Mesendoderm (in vitro differentiated cells): ENCODE measurements around the gene TGFB2.
A peak's percentile ranks its signal among the peaks of the same experiment; 100 is the strongest.

ENCODE experiments used
- DNase-seq: peaks from one replicate; pipeline ENCODE4 v3.0.0; 2013
- H2AK5ac ChIP-seq: 2 replicates; pipeline ENCODE4 v1.6.1; 2013; ENCODE audit warnings: low read length, inconsistent platforms
- H2BK120ac ChIP-seq: 2 replicates; pipeline ENCODE4 v1.6.1; 2013; ENCODE audit warnings: low read depth, mild to moderate bottlenecking, low read length, moderate library complexity, mixed read lengths
- H2BK15ac ChIP-seq: replicated peaks from 2 replicates; pipeline ENCODE4 v1.6.1; 2013; ENCODE audit warnings: low read depth, mild to moderate bottlenecking, moderate library complexity
- H2BK5ac ChIP-seq: 2 replicates; pipeline ENCODE4 v1.6.1; 2013; ENCODE audit warnings: low read length, inconsistent platforms
- H3K18ac ChIP-seq: 2 replicates; pipeline ENCODE4 v1.6.1; 2013; ENCODE audit warnings: mild to moderate bottlenecking, low read length, mixed read lengths
- H3K23ac ChIP-seq: one replicate; pipeline ENCODE4 v1.6.1; 2013; ENCODE audit warnings: low read length
- H3K27ac ChIP-seq: 2 replicates; pipeline ENCODE4 v1.5.1; 2013; ENCODE audit warnings: low read depth, mild to moderate bottlenecking, inconsistent platforms, low read length, moderate library complexity
- H3K27me3 ChIP-seq: 2 replicates; pipeline ENCODE4 v1.6.1; 2013; ENCODE audit warnings: low read length, control low read depth, mild to moderate bottlenecking, inconsistent platforms; ENCODE audit not compliant: insufficient read depth, poor library complexity
- H3K36me3 ChIP-seq: 2 replicates; pipeline ENCODE4 v1.6.1; 2013; ENCODE audit warnings: low read length, inconsistent platforms; ENCODE audit not compliant: control insufficient read depth, insufficient read depth
- H3K4ac ChIP-seq: one replicate; pipeline ENCODE4 v1.6.1; 2013; ENCODE audit warnings: low read depth, mild to moderate bottlenecking, low read length, moderate library complexity
- H3K4me1 ChIP-seq: 2 replicates; pipeline ENCODE4 v1.6.1; 2013; ENCODE audit warnings: low read depth, low read length, inconsistent platforms; ENCODE audit not compliant: control insufficient read depth
- H3K4me2 ChIP-seq: 2 replicates; pipeline ENCODE4 v1.6.1; 2013; ENCODE audit warnings: low read length
- H3K4me3 ChIP-seq: 2 replicates; pipeline ENCODE4 v1.5.1; 2013; ENCODE audit warnings: mild to moderate bottlenecking, low read length
- H3K56ac ChIP-seq: one replicate; pipeline ENCODE4 v1.6.1; 2013; ENCODE audit warnings: low read length
- H3K79me1 ChIP-seq: 2 replicates; pipeline ENCODE4 v1.6.1; 2013; ENCODE audit warnings: low read length, inconsistent platforms
- H3K79me2 ChIP-seq: 2 replicates; pipeline ENCODE4 v1.6.1; 2013; ENCODE audit warnings: mild to moderate bottlenecking, low read length; ENCODE audit not compliant: control insufficient read depth, insufficient read depth
- H3K9ac ChIP-seq: 2 replicates; pipeline ENCODE4 v1.6.1; 2013; ENCODE audit warnings: low read length, inconsistent platforms
- H4K5ac ChIP-seq: one replicate; pipeline ENCODE4 v1.6.1; 2013; ENCODE audit warnings: low read length
- H4K8ac ChIP-seq: one replicate; pipeline ENCODE4 v1.6.1; 2013; ENCODE audit warnings: low read depth, mild to moderate bottlenecking, control low read depth, low read length, moderate library complexity
- whole genome bisulfite sequencing: extraction: QIAGEN DNeasy Blood & Tissue Kit; methylation state at CpG from one replicate; pipeline ENCODE4 v1.1.7; 2013; ENCODE audit warnings: low lambda C conversion rate, missing lambda C conversion rate; ENCODE audit not compliant: insufficient coverage; ENCODE audit errors: extremely low coverage; 5-methylcytosine and 5-hydroxymethylcytosine counted together

Gene TGFB2

DNA sequence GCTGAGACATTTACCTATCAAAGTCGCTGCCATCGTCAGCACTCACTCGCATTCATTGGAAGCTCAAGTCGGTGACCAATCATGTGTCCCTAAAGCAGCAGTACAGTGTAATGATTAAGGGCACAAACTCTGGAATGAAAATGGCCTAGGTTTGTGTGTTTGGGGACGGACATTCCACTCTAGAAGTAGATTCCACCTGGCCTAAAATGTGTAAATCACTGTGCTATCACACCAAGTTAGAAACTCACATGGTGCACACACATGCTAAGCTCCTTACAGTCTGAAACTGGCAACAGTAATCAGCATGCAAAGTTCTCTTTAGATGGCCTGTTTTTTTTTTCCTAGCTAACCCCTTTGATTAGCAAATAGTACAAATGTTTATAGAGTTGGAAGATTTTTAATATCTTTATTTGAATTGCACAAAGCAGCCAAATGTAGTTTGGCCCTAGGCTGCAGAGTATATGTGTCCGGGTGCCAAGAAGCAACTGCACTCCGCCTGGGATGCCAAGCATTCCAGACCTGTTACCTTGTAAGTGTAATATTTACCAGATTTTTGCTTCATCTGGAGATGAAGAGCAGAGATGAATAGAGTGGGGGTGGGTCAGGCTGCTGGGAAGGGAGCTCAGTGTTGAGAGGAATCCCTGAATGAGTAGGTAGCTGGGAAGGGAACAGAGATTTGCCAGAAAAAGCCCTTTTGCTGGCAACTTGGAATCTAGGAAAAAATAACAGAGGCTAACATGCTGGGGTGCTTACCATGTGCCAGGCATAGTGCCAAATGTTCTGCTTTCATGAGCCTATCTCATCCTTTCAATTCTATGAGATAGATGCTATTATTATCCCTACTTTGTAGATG lies 35.2 kb downstream of the TGFB2 start:
- peak; percentile 6 for DNase-seq
- Histone ChIP-seq H3K56ac (no peak overlapping the region), H3K36me3 (no peaks in the 10 kb centered on the region), H3K23ac (no peak overlapping the region), H3K79me2 (no peaks in the 10 kb centered on the region), H3K4ac (no peak overlapping the region), H3K27ac (no peak overlapping the region), H3K4me2 (no peak overlapping the region), H3K9ac (no peak overlapping the region), H4K5ac (no peak overlapping the region), H3K4me1 (no peaks in the 10 kb centered on the region), H2AK5ac (no peak overlapping the region), H3K27me3 (no peaks in the 10 kb centered on the region), H2BK5ac (no peak overlapping the region), H3K4me3 (no peak overlapping the region), H2BK120ac (no peak overlapping the region), H4K8ac (no peak overlapping the region), H2BK15ac (no peak overlapping the region), H3K79me1 (no peaks in the 10 kb centered on the region), H3K18ac (no peak overlapping the region)
- WGBS = no CpG with 5 or more reads among the region's 7 CpGs

DNA sequence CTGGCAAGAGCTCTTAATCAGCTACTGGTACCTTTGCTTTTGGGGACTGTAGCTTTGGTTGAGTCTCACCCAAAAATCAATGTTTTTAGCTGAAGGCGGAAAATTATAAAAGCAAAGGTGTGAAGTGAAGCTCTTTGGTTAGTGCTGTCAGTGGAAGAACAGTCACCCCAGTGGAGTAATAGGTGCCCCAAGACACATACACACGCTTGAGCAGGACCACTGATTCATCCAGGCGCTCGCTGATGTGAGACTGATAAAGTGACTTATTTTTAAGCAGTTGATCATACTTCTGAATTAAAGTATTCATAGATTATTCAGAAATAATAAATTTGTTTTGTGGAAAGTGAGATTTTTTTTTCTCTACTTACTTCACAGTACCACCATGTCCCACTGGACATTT lies 37.1 kb downstream of the TGFB2 start:
- Histone ChIP-seq H2BK15ac (no peak overlapping the region), H4K5ac (no peak overlapping the region), H3K18ac (no peak overlapping the region), H3K56ac (no peak overlapping the region), H3K27me3 (no peaks in the 10 kb centered on the region), H2AK5ac (no peak overlapping the region), H3K23ac (no peak overlapping the region), H3K36me3 (no peaks in the 10 kb centered on the region), H3K4me2 (no peak overlapping the region), H3K4me3 (no peak overlapping the region), H4K8ac (no peak overlapping the region), H3K4ac (no peak overlapping the region), H3K9ac (no peak overlapping the region), H3K79me1 (no peaks in the 10 kb centered on the region), H2BK120ac (no peak overlapping the region), H3K79me2 (no peaks in the 10 kb centered on the region), H3K27ac (no peak overlapping the region), H2BK5ac (no peak overlapping the region), H3K4me1 (no peaks in the 10 kb centered on the region)
- DNase-seq = no peak
- no CpG with 5 or more reads among the region's 4 CpGs for WGBS

DNA sequence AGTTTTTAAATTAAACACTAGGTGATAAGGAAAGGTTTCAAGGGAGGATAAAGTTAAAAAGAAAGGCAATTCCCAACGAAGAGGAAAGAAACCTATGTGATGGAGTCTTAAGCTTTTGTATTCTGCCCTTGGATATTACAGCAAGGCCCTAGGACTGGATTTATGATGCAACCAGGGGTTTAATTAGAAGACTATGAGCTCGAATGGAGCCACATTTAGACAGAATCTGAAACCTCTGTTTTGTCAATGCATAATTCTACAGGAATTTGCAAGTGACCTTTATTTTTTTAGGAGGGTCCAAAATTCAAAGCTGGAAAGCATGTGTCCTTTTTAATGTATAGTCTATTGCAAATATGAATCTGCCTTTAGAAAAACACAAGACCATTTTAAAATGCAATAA lies 37.9 kb downstream of the TGFB2 start:
- H3K27ac ChIP-seq = no peak overlapping the region
- H3K4me1 ChIP-seq = no peaks in the 10 kb centered on the region
- H3K9ac ChIP-seq = no peak overlapping the region
- no peak overlapping the region for H3K18ac ChIP-seq
- no peak overlapping the region for H3K4me3 ChIP-seq
- no peak overlapping the region for H2BK15ac ChIP-seq
- no peak overlapping the region for H2AK5ac ChIP-seq
- H3K56ac ChIP-seq = no peak overlapping the region
- WGBS = no CpG with 5 or more reads among the region's 2 CpGs
- H3K36me3 ChIP-seq = no peaks in the 10 kb centered on the region
- no peaks in the 10 kb centered on the region for H3K27me3 ChIP-seq
- DNase-seq = no peak
- no peak overlapping the region for H2BK5ac ChIP-seq
- no peak overlapping the region for H3K23ac ChIP-seq
- no peaks in the 10 kb centered on the region for H3K79me2 ChIP-seq
- no peak overlapping the region for H2BK120ac ChIP-seq
- no peaks in the 10 kb centered on the region for H3K79me1 ChIP-seq
- no peak overlapping the region for H3K4me2 ChIP-seq
- H4K5ac ChIP-seq = no peak overlapping the region
- no peak overlapping the region for H3K4ac ChIP-seq
- no peak overlapping the region for H4K8ac ChIP-seq

DNA sequence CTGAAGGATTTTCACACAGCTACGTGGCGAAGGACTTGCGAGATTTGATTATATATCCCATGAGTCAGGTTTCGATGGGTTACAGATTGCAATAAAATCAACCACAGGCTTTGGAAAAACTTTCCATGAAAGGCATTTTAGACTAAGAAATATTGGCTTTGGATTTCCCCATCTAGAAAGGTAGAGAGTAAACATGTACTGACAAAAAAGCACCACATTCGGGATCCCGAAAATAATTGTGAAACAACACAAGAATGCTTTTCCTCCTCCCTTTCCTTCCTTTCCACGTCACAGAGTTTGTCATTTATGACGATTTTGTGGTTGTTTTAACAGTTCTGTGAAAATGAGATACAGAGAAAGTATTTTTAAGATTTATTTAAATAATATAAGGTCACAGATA lies 38.5 kb downstream of the TGFB2 start:
- WGBS = no CpG with 5 or more reads among the region's 8 CpGs

DNA sequence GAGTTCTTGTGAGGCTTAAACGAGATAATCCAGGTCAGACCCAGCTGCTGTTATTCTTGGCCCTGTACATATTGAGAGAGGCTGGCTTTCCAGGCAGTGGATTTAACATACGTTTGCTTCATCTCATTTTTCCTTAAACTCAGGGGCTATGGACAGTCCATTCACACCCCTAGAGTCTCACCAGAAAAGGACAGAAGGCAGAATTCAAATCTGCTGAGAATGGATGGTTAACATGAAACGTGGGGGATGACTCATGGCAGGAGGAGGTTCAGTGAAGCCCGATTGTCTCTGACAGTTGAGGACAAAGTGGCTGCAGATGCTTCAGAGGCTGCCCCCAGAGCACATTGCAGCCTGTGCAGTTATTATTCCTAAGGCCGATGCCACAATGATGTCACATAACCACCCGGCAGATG lies 39.5 kb downstream of the TGFB2 start:
- H3K4me2 ChIP-seq = no peak overlapping the region
- H4K8ac ChIP-seq = no peak overlapping the region
- H3K36me3 ChIP-seq = no peaks in the 10 kb centered on the region
- no peaks in the 10 kb centered on the region for H3K79me1 ChIP-seq
- DNase-seq = no peak
- H3K56ac ChIP-seq = no peak overlapping the region
- no peak overlapping the region for H2BK120ac ChIP-seq
- WGBS = no CpG with 5 or more reads among the region's 6 CpGs
- H3K79me2 ChIP-seq = no peaks in the 10 kb centered on the region
- H3K27ac ChIP-seq = no peak overlapping the region
- H3K27me3 ChIP-seq = no peaks in the 10 kb centered on the region
- H2BK15ac ChIP-seq = no peak overlapping the region
- no peak overlapping the region for H4K5ac ChIP-seq
- H3K4me3 ChIP-seq = no peak overlapping the region
- no peaks in the 10 kb centered on the region for H3K4me1 ChIP-seq
- H3K18ac ChIP-seq = no peak overlapping the region
- no peak overlapping the region for H3K9ac ChIP-seq
- H3K23ac ChIP-seq = no peak overlapping the region
- no peak overlapping the region for H2BK5ac ChIP-seq
- H2AK5ac ChIP-seq = no peak overlapping the region
- H3K4ac ChIP-seq = no peak overlapping the region

More for the DNA sequence above, 38.5 kb downstream of the TGFB2 start:
- H2BK15ac ChIP-seq = no peak overlapping the region
- no peak overlapping the region for H3K4me2 ChIP-seq
- H3K27me3 ChIP-seq = no peaks in the 10 kb centered on the region
- no peak overlapping the region for H3K23ac ChIP-seq
- no peak for DNase-seq
- no peak overlapping the region for H4K8ac ChIP-seq
- no peak overlapping the region for H2BK120ac ChIP-seq
- H3K27ac ChIP-seq = no peak overlapping the region
- H3K4me1 ChIP-seq = no peaks in the 10 kb centered on the region
- no peak overlapping the region for H3K4ac ChIP-seq
- H3K79me2 ChIP-seq = no peaks in the 10 kb centered on the region
- H3K9ac ChIP-seq = no peak overlapping the region
- H3K56ac ChIP-seq = no peak overlapping the region
- H3K36me3 ChIP-seq = no peaks in the 10 kb centered on the region
- no peaks in the 10 kb centered on the region for H3K79me1 ChIP-seq
- H3K18ac ChIP-seq = no peak overlapping the region
- no peak overlapping the region for H4K5ac ChIP-seq
- no peak overlapping the region for H2AK5ac ChIP-seq
- no peak overlapping the region for H3K4me3 ChIP-seq
- H2BK5ac ChIP-seq = no peak overlapping the region

DNA sequence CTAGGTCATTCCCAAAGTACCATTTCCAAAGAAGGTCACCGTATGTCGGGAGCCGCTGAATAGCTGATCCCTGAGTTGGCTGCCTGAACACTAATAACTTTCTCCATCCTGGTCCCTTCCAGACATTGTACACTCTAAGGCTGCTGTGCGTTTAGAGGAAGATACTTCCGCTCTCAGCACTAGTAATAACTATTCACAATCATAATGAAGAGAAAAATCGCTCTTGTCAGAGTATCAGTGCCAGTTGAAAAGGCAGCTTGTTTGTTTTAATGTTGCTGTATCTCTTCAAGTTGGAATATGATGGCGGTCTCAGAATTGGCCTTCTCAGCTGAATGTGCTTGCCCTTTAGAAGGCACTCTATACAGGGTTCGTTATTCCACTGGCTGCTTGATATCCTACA lies 43.5 kb downstream of the TGFB2 start:
- Histone ChIP-seq H3K36me3 (no peaks in the 10 kb centered on the region), H4K8ac (no peak overlapping the region), H3K4me3 (no peak overlapping the region), H3K4me1 (no peaks in the 10 kb centered on the region), H2BK15ac (no peak overlapping the region), H3K27me3 (no peaks in the 10 kb centered on the region), H3K56ac (no peak overlapping the region), H3K79me1 (no peaks in the 10 kb centered on the region), H3K4me2 (no peak overlapping the region), H2AK5ac (no peak overlapping the region), H3K4ac (no peak overlapping the region), H3K18ac (no peak overlapping the region), H3K9ac (no peak overlapping the region), H2BK5ac (no peak overlapping the region), H3K27ac (no peak overlapping the region), H2BK120ac (no peak overlapping the region), H3K23ac (no peak overlapping the region), H3K79me2 (no peaks in the 10 kb centered on the region), H4K5ac (no peak overlapping the region)
- WGBS = no CpG with 5 or more reads among the region's 8 CpGs
- no peak for DNase-seq
